Activated T-cell treated with anti-CD3 and anti-CD28 coated beads, Interleukin-2, amount 50 U/mL, for 1 hour (primary cell): ENCODE results near the gene ZMYND8.

Source experiments
- DNase-seq: peaks from one replicate; pipeline ENCODE4 v3.0.0-alpha.2; 2020

The ZMYND8 gene

GRCh38 chr20:47353239-47353691, 3.2 kb downstream of the ZMYND8 start:
- no peak for DNase-seq

- no peak for DNase-seq
These were observed 3.9 kb downstream of the ZMYND8 start for GRCh38 chr20:47352332-47353238.

- no peak for DNase-seq
These were observed 4.7 kb downstream of the ZMYND8 start for GRCh38 chr20:47351643-47352331.

GRCh38 chr20:47350691-47351545, 5.6 kb downstream of the ZMYND8 start:
- no peak for DNase-seq

GRCh38 chr20:47350181-47350550, 6.3 kb downstream of the ZMYND8 start:
- DNase-seq = no peak

- DNase-seq = no peak
These were observed 6.9 kb downstream of the ZMYND8 start for GRCh38 chr20:47349365-47350180.

- no peak for DNase-seq
These were observed 7.9 kb downstream of the ZMYND8 start for GRCh38 chr20:47348539-47349142.

- DNase-seq = no peak
These were observed 8.7 kb downstream of the ZMYND8 start for GRCh38 chr20:47347661-47348435.

- DNase-seq = no peak
These were observed 10.3 kb downstream of the ZMYND8 start for GRCh38 chr20:47346172-47346571.

- no peak for DNase-seq
These were observed 11.3 kb downstream of the ZMYND8 start for GRCh38 chr20:47345214-47345613.

GRCh38 chr20:47343007-47343472, 13.5 kb downstream of the ZMYND8 start:
- DNase-seq = no peak

- no peak for DNase-seq
These were observed 18.3 kb downstream of the ZMYND8 start for GRCh38 chr20:47338131-47338628.

GRCh38 chr20:47337413-47337812, 19.1 kb downstream of the ZMYND8 start:
- DNase-seq = no peak

GRCh38 chr20:47336129-47336754, 20.3 kb downstream of the ZMYND8 start:
- no peak for DNase-seq

- no peak for DNase-seq
These were observed 21.0 kb downstream of the ZMYND8 start for GRCh38 chr20:47335251-47336128.

- DNase-seq = no peak
These were observed 22.4 kb downstream of the ZMYND8 start for GRCh38 chr20:47334022-47334551.

GRCh38 chr20:47332381-47333206, 23.9 kb downstream of the ZMYND8 start:
- DNase-seq = no peak
